Stimulated activated CD4-positive, alpha-beta T cell treated with anti-CD3 and anti-CD28 coated beads, Interleukin-12 subunit alpha, Interleukin-12 subunit beta, amount 100 ng/mL, for 4 hours (primary cell): ENCODE measurements around the gene GUCA1C.

ENCODE experiments used
- DNase-seq: peaks from one replicate; pipeline ENCODE4 v3.0.0-alpha.2; 2020

Gene GUCA1C, protein sequence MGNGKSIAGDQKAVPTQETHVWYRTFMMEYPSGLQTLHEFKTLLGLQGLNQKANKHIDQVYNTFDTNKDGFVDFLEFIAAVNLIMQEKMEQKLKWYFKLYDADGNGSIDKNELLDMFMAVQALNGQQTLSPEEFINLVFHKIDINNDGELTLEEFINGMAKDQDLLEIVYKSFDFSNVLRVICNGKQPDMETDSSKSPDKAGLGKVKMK

DNA sequence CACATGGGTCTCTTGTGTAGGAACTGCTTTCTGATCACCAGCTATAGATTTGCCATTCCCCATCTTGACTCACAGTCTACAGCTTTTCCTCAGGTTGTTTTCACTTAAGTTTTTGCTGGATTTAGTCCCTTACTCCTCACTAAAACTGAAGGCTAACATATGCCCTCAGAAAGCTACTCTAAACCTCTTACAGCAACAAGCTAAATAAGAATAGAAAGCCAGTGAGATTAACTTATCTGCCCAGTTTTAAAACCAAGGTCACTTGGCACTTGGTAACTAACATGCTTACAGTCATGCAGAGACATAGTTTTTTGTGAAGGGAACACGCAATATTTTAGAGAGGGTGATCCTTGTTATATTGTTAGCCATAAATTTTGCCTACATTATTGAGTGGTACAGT, at the start of gene GUCA1C:
Gene GUCA1C, minus strand, starts transcription at position 180 of the 400 bp plus-strand sequence. Its CDS starts 117 bp downstream, at position 63.
- no peak for DNase-seq

DNA sequence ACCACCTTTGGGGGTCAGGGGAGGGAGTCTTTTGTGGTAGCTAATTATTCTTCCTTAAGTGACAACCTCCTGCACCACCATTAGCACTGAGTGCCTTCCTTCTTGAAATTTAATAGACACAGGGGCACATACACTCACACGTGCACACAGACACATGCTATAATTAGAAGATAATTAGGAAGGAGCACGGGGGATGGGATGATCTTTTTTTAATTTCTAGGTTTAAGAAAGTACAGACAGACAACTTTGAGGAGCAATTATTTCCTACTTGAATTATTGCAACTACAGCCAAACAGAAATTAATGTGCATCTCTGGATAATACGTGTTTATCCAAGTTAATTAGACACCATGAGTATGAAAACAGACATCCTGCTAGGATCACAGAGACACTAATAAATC, 44.8 kb upstream of the GUCA1C start:
- no peak for DNase-seq

DNA sequence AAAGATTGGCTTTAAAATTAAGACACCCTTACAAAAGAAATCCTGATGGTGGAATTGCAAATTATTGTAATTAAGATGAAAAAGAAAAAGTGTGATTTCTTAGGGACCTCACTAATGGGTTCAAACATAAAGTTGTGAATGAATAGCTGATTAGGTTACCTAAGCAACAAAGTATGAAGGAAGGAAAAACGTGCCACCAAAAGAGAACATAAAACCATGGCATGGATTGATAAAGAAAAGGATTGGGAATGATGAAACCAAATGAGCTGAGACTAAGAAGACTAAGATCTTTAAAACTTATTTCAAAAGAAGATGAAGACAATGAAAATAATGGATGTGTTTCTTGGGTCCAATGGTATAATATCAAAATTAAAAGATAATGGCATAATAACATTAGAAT, 32.2 kb upstream of the GUCA1C start:
- no peak for DNase-seq

DNA sequence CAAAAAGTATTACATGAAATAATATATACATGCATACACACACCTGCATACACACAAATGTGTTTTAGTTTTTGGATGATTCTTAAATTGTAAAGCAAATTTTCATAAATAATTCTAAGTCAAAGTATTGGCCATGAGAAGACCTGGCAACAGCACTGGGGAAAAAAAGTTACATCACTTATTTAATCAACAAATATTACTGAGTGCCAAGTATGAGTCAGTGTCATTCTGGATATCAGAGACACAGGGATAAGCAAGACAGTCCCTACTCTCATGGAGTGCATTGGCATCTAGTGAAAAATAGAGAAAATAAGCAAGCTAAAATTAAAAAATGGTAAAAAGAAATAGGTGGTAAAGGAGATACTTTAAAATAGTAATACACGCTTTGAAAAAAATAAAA, 29.4 kb upstream of the GUCA1C start:
- no peak for DNase-seq

DNA sequence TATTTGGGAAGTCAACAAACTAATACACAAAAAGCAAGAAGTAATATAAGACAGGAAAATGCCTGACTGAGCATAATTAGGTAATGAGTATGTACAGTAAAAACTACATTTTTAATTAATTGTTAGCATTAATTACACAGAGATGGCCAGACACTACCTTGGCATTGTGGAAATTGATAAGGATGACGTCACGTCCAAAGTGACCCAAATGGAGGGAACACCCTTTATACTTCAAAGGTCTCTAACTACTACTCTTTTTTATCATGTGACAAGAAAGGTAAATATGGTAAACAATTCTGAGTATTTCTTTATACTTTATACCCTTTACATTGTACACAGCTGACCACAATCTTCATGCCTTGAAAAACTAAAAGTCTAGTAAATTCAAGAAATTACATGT, 22.4 kb upstream of the GUCA1C start:
- no peak for DNase-seq

DNA sequence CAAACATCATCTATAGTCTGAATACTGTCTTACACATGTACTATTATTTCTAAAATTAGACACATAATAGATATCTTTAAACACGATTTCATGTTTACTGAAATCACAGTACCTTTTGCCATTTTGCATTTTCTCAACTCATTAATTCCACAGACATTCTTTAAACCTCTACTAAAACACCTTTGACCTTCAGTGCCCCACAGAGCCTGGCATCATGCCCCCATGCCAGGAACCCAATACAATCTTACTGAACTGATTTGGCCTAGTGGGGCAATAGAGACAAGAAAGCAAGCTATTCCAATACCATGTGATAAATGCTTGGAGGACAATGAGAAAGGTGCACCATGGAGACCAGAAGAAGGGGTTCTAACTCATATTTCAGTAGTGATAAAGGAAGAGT, 19.3 kb upstream of the GUCA1C start:
- DNase-seq: no peak

DNA sequence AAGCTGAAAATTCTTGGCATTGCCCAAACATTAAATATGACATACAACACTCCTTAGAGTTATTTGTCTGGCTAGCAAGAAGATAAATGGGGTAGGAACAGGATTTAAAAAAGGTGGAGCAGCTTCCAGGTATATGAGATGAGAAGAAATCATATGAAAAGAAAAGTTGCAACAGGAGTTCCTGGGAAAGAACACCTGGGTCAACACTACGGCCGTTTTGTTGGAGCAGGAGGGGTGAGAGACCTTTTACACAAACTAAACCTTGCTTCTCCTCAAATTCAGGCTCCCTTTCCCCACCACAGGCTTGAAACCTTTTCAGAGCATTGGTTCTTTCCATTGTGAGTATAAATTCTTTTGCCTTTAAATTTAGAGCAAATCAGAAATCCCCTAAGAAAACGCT, 18.8 kb upstream of the GUCA1C start:
- DNase-seq: no peak

DNA sequence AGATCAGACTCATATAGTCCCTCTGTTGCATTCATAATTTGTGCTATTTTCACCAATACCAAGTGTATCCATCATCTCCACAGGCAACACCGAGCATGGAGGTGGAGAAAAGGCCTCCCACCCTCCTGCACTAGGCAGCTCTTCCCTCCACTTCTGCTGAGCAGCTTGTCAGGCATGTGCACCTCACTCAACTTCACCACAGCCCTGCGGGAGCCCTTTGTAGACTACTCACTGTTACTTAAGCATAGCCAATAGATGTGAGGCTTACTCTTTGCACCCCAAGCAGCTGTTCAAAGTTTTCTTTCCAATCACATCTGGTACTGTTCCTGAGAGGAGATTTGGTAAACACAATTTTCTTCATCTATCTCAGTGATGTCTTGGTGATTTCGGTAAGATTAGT, 16.9 kb upstream of the GUCA1C start:
- DNase-seq: no peak

DNA sequence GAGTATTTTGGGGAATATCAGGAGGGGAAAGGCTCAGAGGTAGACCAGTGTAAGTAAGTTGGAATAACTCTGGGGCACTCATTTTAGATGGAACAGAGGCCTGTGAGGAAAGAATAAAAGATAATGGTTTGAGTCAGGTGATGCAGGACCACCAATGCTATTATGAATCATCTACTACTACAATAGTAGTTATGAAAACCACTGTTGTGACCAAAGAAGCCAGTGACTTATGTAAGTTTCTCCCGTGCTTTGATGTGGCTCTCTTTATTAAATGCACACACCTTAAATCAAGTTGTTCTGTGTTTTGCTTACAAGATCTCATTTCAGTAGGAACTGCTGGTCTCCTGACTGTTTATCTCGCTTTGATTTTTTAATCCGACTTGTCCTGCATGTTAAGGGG, 13.1 kb upstream of the GUCA1C start:
- no peak for DNase-seq

DNA sequence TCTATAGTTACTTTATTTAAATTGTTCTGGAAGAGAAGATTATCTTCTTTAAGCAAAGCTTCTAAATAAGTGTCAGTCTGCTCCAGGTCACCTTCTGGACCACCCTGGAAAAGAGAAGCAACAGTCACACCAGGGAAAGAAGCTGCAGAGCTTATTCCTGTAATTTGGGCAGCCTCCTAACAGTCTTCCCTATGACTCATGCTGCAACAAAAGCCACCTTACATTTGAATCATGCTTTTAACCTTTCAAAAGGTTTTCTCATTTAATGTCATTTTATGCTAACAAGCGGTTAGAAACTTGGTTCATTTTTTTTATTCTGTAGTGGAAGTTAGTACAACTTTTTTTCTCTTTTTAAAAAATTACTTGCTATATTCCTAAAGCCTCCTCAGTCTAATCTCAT, 5.3 kb upstream of the GUCA1C start:
- DNase-seq: no peak

DNA sequence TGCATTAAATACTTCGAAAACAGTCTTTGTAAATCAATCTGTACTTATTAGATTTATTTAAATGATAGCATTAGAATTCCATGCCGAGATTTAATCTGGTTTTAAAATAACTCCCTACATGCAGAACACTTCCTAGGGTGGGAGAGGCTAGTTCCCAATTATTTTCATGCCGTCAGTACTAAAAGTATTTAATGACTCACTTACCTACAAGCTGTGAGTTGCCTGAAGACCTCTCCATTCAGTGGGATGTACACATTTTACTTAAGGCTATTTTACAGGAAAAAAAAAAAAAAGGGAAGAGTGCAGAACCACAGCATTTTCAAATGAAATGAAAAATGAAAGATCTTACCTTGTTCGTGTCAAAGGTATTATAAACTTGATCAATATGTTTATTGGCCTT, 469 bp downstream of the GUCA1C start:
- no peak for DNase-seq

DNA sequence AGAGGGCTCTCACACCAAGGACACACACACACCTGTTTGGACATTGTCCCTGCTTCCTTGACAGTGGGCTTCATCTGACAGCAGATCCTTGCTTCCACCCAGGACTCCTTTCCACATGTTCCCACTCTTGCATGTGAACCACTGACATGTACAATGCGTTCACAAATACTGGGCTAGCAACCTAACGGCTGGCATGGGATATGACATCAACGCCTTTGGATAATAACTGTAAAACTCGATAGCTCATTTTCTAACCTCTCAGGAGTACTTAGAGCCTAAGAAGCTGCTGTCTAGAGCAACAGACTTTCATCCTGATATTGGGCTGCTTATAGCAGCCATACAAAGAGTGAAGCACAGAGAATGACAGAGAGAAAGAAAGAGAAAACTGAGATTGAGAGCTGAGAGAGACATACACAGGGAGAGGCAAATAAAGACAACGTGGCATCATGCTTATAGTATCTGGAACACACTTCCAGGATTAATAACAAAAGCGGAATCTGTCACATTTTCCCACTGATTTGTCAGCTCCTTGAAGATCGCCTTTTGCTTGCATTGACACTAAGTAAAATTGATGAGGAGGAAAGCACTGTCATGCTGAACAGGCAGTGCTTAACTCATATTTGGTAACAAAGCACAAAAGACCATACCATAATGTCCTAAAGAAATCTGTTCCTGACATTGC, 1.7 kb downstream of the GUCA1C start:
- DNase-seq: no peak

DNA sequence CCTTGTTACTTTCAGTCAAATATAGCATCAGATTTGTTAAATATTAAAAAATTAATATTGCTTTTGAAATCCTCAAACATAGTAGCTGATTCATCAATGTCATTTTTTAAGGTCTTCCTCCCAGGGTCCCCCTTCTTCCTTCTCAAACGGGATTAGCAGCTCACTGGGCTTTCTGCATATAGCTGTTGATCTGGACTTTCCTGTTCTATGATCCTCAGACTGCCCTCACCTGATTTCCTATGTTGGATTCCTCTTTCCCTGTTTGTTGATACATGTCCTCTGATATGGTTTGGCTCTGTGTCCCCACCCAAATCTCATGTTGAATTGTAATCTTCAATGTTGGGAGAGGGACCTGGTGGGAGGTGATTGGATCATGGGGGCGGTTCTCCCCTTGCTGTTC, 5.8 kb downstream of the GUCA1C start:
- DNase-seq: no peak

DNA sequence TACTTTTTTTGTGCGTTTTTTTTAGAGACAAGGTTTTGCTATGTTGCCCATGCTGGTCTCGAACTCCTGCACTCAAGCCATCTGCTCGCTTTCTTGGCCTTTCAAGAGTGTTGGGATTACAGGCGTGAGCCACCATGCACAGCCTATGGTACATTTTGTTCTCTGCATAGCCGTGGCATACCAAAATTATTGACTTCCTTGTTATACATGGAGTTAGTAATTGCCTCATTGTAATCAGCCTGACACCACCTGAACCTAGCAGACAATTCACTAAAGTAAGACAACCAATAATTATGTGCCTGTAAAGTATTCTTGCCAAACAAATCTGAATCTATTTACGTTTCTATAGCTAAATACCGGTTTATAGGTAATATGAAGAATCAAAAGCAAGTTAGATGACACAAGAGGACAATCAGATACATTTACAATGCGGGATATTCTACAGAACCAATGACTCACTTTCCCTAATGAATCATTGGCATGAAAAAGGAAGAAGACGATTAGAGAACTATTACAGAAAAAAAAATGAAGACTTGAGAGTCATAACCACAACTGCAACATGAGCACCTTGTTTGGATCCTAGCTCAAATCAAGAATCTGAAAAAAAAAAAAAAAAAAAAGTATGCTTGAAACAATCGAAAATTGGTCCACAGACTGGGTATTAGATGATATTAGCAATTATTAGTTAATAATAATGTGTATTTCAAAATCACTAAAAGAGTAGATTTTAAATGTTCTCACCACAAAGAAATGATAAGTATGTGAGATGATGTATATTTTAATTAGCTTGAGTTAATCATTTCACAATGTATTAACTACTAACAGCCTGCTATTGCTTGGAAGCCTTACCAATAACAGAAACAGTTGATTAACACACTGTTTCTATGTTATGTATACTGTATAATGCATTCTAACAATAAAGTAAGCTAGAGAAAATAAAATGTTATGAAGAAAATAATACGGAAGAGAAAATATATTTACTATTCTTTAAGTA, 7.1 kb downstream of the GUCA1C start:
- no peak for DNase-seq

DNA sequence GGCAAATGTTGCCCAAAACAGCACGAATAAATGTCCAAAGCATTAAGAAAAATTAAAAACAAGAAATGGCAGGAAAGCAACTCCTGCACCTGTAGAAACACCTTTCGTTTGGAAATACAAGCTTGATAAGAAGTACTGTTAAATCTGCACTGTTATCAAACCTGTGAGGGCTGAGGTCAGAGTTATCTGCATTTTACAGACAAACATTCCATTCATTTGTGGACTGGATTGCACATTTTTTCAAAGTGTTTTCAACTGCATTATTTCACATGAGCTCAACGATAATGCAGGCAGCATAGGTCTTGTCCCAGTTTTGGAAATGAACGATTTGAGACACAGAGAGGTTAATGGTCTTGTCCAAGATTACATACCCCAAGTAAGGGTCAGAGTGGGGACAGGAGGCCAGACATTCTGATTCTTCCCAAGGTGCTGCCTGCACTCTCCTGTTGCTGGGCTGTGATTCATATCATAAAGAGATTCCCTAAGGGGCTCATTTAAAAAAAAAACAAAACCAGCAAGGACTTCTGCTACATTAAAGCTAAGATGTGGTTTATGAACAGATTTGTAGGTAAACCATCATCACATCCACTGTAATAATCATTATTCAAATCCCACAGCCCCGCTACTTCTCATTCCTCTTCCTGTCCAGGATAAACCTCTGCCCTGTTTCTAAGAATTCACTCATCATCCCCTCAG, 13.0 kb downstream of the GUCA1C start:
- no peak for DNase-seq

DNA sequence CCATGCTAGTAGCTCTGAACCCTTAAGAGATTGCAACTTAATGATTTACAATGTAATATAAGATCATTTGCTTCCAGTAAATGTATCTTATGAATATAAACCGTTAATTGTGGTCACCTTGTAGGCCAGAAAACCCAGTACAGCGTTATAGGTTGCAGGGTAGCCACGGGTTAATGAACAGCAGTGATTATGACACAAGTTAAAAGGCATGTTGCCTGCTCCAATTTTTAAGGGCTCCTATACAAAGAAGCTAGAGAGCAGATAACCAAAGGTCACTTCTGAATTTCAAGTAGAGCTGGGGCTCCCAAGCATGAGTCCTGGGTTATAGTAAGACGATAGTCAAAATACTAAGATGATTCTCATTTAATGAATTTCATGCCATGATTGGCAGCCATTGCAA, 13.5 kb downstream of the GUCA1C start:
- DNase-seq: no peak

DNA sequence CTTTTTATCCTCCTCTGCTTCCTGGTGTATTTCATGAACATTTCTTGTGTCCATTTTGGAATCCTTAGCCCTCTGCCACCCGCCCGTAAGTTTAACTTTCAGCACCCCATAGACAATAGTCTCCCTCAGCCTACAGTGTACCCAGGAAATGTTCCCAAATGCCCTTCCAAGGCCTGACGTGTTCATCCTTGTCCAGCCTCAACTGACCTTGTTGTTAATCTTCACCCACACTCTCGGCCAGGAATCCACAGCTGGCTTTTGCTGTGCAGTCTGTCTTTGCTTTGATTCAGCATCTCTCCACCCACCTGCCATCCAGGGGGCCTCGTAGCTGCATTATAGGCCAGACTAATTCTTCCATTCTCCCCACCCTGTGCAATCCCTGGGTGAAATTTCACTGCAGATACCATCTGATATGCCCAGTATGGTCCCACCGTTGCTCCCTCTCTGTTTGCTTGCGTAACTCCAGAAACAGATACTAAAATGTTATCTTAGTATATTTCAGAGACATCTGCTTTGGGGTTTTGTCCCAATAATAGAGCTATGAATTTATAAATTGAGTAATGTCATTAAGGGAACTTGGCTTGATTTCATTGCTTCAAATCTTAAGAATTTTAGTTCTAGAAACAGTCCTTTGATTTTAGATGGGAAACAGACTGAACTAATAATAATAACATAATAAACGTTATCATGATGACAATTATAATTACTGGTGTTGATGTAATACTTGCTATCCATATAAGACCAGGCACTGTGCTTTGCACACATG, 16.6 kb downstream of the GUCA1C start:
- DNase-seq: no peak

DNA sequence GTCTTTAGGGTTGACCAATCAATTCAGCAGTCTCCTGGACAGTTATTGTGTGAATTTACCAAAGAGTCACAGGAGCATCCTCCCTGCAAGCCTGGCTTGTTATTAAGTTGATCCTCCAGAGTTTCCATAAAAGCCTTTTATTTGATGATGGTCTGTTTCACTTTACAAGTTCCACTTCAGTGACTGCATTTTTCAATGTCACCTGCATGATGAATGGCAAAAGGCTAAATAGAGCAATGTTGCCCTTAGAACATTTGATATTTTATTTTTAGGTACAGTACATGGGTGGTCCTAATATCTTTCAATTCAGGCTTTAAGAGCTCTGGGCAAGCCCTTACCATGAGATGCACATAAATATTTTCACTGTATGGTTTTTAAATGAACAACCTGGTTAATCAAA, 22.6 kb downstream of the GUCA1C start:
- DNase-seq: no peak

DNA sequence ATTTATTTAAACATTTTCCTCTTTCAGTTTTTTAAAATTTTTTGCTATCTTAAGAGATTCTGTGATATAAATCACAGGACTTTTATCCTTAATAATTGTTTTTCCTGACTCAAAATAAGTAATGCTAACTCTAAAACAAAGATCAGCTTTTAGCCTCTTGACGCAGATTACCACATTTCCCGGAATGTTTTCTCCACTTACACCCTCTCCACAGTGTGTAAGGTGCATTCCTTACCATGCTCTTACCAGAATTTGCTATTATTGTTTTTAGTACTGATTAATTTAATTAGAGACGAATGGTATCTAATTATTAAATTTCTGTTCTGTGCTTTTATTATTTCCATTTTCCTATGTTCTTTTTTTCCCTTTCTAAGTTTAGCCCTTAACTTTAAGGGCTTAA, 34.8 kb downstream of the GUCA1C start:
- DNase-seq: no peak

DNA sequence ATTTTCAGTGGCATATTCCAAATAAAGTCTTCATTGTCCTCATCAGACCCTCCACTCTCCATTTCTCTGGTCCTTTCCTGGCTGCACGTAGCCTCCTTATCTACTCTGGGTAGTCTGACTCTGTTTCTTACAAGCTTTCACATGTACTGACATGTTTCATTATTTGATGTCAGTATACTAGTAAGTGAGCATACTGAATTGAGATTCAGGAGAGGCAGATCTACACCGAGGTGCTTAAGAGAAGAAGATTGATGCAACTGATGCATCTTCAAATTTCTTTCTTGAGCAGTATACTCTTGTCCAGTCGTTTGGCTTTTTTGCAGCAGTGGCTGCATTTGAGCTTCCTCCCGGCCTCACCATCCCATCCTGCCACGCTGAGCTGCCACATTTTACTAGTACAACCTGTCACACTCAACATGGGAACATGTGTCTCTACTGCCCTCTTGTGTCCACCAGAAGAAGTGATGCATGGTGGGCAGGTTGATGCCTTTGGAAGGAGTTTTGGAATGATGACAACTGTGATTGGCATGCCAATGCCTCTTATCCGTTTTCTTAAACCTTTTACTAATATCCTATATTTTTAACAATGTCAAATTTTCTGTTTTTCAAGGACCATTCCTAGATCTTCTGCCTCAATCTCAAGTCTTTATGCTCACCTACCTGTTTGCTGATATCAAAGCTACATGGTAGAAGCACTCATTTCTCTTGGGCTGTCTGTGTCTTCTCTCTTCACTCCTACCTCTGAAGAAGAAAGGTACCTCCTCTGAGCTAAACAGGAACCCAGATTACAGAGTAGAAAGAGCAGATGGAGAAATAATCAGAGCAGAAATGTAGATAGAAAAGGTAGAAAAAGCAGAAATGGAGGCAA, 38.7 kb downstream of the GUCA1C start:
- DNase-seq: peak; percentile 39

DNA sequence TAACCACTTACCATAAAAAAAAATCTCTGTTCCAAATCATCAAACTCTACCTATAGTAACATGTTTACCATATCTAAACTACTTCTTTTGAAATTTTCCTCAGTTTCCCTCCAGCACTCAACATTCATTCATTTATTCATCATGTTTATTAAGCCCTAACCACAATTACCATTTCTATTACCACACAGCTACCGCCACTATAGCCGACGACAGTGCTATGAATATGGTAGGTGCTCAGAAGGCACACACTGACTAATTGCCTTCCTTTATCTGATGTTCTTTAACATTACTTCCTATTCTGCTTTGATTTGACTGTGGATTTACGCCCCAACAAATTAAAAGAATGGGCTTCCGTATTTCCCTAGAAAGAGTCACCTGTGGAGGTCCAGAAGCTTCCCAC, 43.9 kb downstream of the GUCA1C start:
- no peak for DNase-seq
